Measurements from ENCODE around the gene RARS2. TPM values are rescaled to one million over a fixed set of nuclear protein-coding genes. Genes with fewer than 3 reads are reported as not detected.

The RARS2 gene
- total and polyA plus RNA-seq, 9 of the 15 experiments (the other 6 are each of a cell fraction or from before 2014, with no cell fraction given) = 30.0 to 92.7 (median 43.4) TPM

- TF ChIP-seq, protein P1, sequence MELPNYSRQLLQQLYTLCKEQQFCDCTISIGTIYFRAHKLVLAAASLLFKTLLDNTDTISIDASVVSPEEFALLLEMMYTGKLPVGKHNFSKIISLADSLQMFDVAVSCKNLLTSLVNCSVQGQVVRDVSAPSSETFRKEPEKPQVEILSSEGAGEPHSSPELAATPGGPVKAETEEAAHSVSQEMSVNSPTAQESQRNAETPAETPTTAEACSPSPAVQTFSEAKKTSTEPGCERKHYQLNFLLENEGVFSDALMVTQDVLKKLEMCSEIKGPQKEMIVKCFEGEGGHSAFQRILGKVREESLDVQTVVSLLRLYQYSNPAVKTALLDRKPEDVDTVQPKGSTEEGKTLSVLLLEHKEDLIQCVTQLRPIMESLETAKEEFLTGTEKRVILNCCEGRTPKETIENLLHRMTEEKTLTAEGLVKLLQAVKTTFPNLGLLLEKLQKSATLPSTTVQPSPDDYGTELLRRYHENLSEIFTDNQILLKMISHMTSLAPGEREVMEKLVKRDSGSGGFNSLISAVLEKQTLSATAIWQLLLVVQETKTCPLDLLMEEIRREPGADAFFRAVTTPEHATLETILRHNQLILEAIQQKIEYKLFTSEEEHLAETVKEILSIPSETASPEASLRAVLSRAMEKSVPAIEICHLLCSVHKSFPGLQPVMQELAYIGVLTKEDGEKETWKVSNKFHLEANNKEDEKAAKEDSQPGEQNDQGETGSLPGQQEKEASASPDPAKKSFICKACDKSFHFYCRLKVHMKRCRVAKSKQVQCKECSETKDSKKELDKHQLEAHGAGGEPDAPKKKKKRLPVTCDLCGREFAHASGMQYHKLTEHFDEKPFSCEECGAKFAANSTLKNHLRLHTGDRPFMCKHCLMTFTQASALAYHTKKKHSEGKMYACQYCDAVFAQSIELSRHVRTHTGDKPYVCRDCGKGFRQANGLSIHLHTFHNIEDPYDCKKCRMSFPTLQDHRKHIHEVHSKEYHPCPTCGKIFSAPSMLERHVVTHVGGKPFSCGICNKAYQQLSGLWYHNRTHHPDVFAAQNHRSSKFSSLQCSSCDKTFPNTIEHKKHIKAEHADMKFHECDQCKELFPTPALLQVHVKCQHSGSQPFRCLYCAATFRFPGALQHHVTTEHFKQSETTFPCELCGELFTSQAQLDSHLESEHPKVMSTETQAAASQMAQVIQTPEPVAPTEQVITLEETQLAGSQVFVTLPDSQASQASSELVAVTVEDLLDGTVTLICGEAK (IDR thresholded peaks at IDR 0.05) = no peak
- TF ChIP-seq, protein P1 (CRISPR knock-in tag; IDR thresholded peaks at IDR 0.05) = no peak
- TF ChIP-seq SAFB (IDR thresholded peaks at IDR 0.05; ENCODE audit: borderline replicate concordance, low read depth, low read length) (no peak), MXD1 (CRISPR knock-in tag; IDR thresholded peaks at IDR 0.05; ENCODE audit: borderline replicate concordance, poor library complexity, severe bottlenecking) (no peak), NFYB (IDR thresholded peaks at IDR 0.05; ENCODE audit: extremely low read depth, insufficient read length) (no peak), NFIC (IDR thresholded peaks at IDR 0.05) (no peak)
- TF ChIP-seq, protein P2, sequence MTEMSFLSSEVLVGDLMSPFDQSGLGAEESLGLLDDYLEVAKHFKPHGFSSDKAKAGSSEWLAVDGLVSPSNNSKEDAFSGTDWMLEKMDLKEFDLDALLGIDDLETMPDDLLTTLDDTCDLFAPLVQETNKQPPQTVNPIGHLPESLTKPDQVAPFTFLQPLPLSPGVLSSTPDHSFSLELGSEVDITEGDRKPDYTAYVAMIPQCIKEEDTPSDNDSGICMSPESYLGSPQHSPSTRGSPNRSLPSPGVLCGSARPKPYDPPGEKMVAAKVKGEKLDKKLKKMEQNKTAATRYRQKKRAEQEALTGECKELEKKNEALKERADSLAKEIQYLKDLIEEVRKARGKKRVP (CRISPR knock-in tag; IDR thresholded peaks at IDR 0.05) = no peak
- TF ChIP-seq, protein P3, sequence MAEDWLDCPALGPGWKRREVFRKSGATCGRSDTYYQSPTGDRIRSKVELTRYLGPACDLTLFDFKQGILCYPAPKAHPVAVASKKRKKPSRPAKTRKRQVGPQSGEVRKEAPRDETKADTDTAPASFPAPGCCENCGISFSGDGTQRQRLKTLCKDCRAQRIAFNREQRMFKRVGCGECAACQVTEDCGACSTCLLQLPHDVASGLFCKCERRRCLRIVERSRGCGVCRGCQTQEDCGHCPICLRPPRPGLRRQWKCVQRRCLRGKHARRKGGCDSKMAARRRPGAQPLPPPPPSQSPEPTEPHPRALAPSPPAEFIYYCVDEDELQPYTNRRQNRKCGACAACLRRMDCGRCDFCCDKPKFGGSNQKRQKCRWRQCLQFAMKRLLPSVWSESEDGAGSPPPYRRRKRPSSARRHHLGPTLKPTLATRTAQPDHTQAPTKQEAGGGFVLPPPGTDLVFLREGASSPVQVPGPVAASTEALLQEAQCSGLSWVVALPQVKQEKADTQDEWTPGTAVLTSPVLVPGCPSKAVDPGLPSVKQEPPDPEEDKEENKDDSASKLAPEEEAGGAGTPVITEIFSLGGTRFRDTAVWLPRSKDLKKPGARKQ (CRISPR knock-in tag; IDR thresholded peaks at IDR 0.05) = no peak
- TF ChIP-seq, protein P4, sequence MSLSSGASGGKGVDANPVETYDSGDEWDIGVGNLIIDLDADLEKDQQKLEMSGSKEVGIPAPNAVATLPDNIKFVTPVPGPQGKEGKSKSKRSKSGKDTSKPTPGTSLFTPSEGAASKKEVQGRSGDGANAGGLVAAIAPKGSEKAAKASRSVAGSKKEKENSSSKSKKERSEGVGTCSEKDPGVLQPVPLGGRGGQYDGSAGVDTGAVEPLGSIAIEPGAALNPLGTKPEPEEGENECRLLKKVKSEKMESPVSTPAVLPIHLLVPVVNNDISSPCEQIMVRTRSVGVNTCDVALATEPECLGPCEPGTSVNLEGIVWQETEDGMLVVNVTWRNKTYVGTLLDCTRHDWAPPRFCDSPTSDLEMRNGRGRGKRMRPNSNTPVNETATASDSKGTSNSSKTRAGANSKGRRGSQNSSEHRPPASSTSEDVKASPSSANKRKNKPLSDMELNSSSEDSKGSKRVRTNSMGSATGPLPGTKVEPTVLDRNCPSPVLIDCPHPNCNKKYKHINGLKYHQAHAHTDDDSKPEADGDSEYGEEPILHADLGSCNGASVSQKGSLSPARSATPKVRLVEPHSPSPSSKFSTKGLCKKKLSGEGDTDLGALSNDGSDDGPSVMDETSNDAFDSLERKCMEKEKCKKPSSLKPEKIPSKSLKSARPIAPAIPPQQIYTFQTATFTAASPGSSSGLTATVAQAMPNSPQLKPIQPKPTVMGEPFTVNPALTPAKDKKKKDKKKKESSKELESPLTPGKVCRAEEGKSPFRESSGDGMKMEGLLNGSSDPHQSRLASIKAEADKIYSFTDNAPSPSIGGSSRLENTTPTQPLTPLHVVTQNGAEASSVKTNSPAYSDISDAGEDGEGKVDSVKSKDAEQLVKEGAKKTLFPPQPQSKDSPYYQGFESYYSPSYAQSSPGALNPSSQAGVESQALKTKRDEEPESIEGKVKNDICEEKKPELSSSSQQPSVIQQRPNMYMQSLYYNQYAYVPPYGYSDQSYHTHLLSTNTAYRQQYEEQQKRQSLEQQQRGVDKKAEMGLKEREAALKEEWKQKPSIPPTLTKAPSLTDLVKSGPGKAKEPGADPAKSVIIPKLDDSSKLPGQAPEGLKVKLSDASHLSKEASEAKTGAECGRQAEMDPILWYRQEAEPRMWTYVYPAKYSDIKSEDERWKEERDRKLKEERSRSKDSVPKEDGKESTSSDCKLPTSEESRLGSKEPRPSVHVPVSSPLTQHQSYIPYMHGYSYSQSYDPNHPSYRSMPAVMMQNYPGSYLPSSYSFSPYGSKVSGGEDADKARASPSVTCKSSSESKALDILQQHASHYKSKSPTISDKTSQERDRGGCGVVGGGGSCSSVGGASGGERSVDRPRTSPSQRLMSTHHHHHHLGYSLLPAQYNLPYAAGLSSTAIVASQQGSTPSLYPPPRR (CRISPR knock-in tag; IDR thresholded peaks at IDR 0.05; ENCODE audit: borderline replicate concordance) = no peak
Observed at GRCh38 chr6:87540539-87540938, 49.2 kb downstream of the RARS2 start (continued).

Data from K562 (cell line).